Panc1 (cell line): Measurements from ENCODE around the gene PLCB4. TPM values are rescaled to one million over a fixed set of nuclear protein-coding genes. Genes with fewer than 3 reads are reported as not detected.
"Not testable (repeated sequence)": the region's sequence is repeated elsewhere in the genome, so short reads cannot be mapped to it uniquely, and the experiment has no call there.

ENCODE experiments used
- ATAC-seq: fragments of 200-7000 bp; cut with Tn5 transposase; 2 replicates; pipeline ENCODE4 v1.9.1; 2020; ENCODE audit warnings: mild to moderate bottlenecking, moderate library complexity
- BruUV-seq: library from RNA; stranded (reverse); fragments of 400-500 nt; replicated peaks from 2 replicates; lab custom pipeline; 2021; lab: Mats Ljungman, UMichigan
- CTCF ChIA-PET: fragments of 300-600 bp; sonication (Branson Sonifier 250); formaldehyde crosslinking; loops from one replicate; lab custom pipeline; 2022; ENCODE audit warnings: antibody characterized with exemption; lab: Charles Lee
- POLR2A ChIA-PET: fragments of 300-600 bp; sonication (Branson Sonifier 250); formaldehyde crosslinking; loops from one replicate; lab custom pipeline; 2022; ENCODE audit warnings: antibody characterized with exemption; lab: Charles Lee
- DNase-seq: peaks from one replicate; pipeline ENCODE4 v3.0.0-alpha.2; 2010; ENCODE audit warnings: low read depth, low spot score
- H3K27ac ChIP-seq: 2 replicates; pipeline ENCODE4 v1.5.1; 2011; ENCODE audit warnings: mild to moderate bottlenecking, low read length, inconsistent platforms
- H3K27me3 ChIP-seq: fragments of 200-500 bp; sonication (Bioruptor generic); 2 replicates; pipeline ENCODE4 v1.6.0; 2014; ENCODE audit warnings: low read length, inconsistent platforms; ENCODE audit not compliant: control insufficient read depth, insufficient read depth
- H3K36me3 ChIP-seq: fragments of 200-500 bp; sonication (Bioruptor generic); 2 replicates; pipeline ENCODE4 v1.5.1; 2014; ENCODE audit warnings: inconsistent platforms, mild to moderate bottlenecking, low read length, moderate library complexity; ENCODE audit not compliant: control insufficient read depth, insufficient read depth
- H3K4me1 ChIP-seq: 2 replicates; pipeline ENCODE4 v1.5.1; 2011; ENCODE audit warnings: inconsistent platforms, mild to moderate bottlenecking, low read length, moderate library complexity; ENCODE audit not compliant: control insufficient read depth, insufficient read depth
- H3K4me3 ChIP-seq, 2 experiments: 2 replicates each; pipeline ENCODE4 v1.5.1; 2011 to 2012; ENCODE audit warnings: low read depth in 2 of 2, low read length in 2 of 2, mild to moderate bottlenecking in 2 of 2, inconsistent platforms in 1 of 2, moderate library complexity in 1 of 2
- H3K9me3 ChIP-seq: fragments of 200-500 bp; sonication (Bioruptor generic); 2 replicates; pipeline ENCODE4 v1.5.1; 2014; ENCODE audit warnings: low read depth, mild to moderate bottlenecking, inconsistent platforms, low read length, moderate library complexity; ENCODE audit not compliant: control insufficient read depth, insufficient read depth
- POLR2AphosphoS5 ChIP-seq: IDR thresholded peaks from 2 replicates; pipeline ENCODE4 v1.6.1; 2012; ENCODE audit warnings: mild to moderate bottlenecking, low read depth, low read length, moderate library complexity
- SIN3A ChIP-seq: IDR thresholded peaks from 2 replicates; pipeline ENCODE4 v1.6.1; 2012; ENCODE audit warnings: low read depth, mild to moderate bottlenecking, low read length, moderate library complexity, borderline replicate concordance; ENCODE audit not compliant: insufficient read depth
- TCF7L2 ChIP-seq: IDR thresholded peaks from 2 replicates; pipeline ENCODE4 v1.6.1; 2011; ENCODE audit warnings: mild to moderate bottlenecking, low read depth, low read length, inconsistent platforms
- in situ Hi-C: cut with HindIII; loops from 2 replicates; pipeline ENCODE4 v1.10.0; 2016; ENCODE audit warnings: low sequenced_read_pairs, low pct_unique_long_range_greater_than_20kb
- intact Hi-C: fragments of 100-400 bp; cut with micrococcal nuclease; formaldehyde crosslinking; loops from one replicate; pipeline ENCODE4 v1.10.0; 2022; ENCODE audit not compliant: unreplicated experiment
- total RNA-seq: library from RNA; stranded (reverse); gene quantifications from one replicate; pipeline ENCODE4 v1.2.1, GENCODE V29; 2021; ENCODE audit not compliant: unreplicated experiment
- TF ChIP-seq, protein P1 (sequence below): fragments of 450-650 bp; IDR thresholded peaks from 2 replicates; pipeline ENCODE4 v1.5.1; 2017; ENCODE audit warnings: mild to moderate bottlenecking
- TF ChIP-seq, protein P2 (sequence below), 2 experiments: IDR thresholded peaks; 2 replicates each; pipeline ENCODE4 v1.6.1; 2011 to 2012; ENCODE audit warnings: low read depth in 2 of 2, control low read depth in 1 of 2, low read length in 1 of 2, mild to moderate bottlenecking in 1 of 2, moderate library complexity in 1 of 2; ENCODE audit not compliant: insufficient read depth in 1 of 2

Gene PLCB4
- total RNA-seq, 1 experiment from 2014 or later = 1.5 TPM

DNA sequence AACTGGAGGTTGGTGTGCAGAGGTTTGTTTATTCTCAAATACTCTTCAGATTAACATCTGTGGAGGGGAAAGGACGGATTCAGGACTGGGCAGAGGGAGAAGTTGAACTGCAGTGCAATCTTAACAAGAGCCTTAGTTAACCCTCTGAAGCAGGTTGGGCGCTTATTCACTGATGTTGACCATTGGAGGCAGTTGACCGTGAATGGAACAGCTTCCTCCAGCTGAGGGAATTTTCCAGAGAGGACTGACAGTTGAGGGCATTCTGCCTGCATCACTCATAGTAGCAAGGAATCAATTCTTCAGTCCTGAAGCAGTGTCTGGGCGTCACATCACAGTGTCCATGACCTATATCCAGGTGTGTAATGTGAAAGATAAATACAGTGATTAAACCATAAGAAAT lies 80.9 kb downstream of the PLCB4 start:
- Histone ChIP-seq H3K9me3 (no peaks in the 10 kb centered on the region), H3K27me3 (no peaks in the 10 kb centered on the region), H3K27ac (no peak overlapping the region), H3K4me3 (no peak overlapping the region), H3K4me1 (no peaks in the 10 kb centered on the region), H3K36me3 (no peaks in the 10 kb centered on the region)
- in situ Hi-C loops (no loop called here), intact Hi-C loops (no loop called here)
- ChIA-PET CTCF (no interaction called here), POLR2A (no interaction called here)
- no TSS peak for BruUV-seq
- TF ChIP-seq, protein P1, sequence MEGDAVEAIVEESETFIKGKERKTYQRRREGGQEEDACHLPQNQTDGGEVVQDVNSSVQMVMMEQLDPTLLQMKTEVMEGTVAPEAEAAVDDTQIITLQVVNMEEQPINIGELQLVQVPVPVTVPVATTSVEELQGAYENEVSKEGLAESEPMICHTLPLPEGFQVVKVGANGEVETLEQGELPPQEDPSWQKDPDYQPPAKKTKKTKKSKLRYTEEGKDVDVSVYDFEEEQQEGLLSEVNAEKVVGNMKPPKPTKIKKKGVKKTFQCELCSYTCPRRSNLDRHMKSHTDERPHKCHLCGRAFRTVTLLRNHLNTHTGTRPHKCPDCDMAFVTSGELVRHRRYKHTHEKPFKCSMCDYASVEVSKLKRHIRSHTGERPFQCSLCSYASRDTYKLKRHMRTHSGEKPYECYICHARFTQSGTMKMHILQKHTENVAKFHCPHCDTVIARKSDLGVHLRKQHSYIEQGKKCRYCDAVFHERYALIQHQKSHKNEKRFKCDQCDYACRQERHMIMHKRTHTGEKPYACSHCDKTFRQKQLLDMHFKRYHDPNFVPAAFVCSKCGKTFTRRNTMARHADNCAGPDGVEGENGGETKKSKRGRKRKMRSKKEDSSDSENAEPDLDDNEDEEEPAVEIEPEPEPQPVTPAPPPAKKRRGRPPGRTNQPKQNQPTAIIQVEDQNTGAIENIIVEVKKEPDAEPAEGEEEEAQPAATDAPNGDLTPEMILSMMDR = no peak
- TF ChIP-seq, protein P2, sequence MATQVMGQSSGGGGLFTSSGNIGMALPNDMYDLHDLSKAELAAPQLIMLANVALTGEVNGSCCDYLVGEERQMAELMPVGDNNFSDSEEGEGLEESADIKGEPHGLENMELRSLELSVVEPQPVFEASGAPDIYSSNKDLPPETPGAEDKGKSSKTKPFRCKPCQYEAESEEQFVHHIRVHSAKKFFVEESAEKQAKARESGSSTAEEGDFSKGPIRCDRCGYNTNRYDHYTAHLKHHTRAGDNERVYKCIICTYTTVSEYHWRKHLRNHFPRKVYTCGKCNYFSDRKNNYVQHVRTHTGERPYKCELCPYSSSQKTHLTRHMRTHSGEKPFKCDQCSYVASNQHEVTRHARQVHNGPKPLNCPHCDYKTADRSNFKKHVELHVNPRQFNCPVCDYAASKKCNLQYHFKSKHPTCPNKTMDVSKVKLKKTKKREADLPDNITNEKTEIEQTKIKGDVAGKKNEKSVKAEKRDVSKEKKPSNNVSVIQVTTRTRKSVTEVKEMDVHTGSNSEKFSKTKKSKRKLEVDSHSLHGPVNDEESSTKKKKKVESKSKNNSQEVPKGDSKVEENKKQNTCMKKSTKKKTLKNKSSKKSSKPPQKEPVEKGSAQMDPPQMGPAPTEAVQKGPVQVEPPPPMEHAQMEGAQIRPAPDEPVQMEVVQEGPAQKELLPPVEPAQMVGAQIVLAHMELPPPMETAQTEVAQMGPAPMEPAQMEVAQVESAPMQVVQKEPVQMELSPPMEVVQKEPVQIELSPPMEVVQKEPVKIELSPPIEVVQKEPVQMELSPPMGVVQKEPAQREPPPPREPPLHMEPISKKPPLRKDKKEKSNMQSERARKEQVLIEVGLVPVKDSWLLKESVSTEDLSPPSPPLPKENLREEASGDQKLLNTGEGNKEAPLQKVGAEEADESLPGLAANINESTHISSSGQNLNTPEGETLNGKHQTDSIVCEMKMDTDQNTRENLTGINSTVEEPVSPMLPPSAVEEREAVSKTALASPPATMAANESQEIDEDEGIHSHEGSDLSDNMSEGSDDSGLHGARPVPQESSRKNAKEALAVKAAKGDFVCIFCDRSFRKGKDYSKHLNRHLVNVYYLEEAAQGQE (IDR thresholded peaks at IDR 0.05; ENCODE audit: insufficient read depth in 1 of 2, low read depth in 2 of 2, low read length in 1 of 2) = no peak
- no peak for TF ChIP-seq TCF7L2
- TF ChIP-seq SIN3A = no peak
- TF ChIP-seq POLR2AphosphoS5 = no peak
- DNase-seq = no peak
- ATAC-seq = no peak

DNA sequence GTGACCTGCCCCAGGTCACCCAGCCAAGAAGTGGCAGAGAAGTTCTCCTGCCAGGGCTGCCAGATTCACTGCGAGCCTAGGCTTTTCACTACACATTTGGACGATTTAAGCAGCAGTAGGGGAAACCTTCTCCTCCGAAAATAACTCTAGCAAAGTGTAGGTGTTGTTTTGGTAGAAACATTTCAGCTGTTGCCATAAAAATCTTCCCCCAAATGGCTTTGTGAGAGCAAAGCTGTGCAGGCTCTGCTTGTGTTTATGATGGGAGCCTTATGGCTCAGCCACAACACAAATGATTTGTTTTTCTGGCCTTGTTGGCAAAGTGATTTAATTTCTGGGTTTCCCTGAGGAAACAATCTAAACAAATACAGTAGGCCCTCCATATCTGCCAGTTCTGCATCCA lies 81.8 kb downstream of the PLCB4 start:
- no peaks in the 10 kb centered on the region for H3K9me3 ChIP-seq
- H3K4me1 ChIP-seq = no peaks in the 10 kb centered on the region
- POLR2A ChIA-PET = no interaction called here
- ATAC-seq (no peak), DNase-seq (no peak)
- intact Hi-C loops (no loop called here), in situ Hi-C loops (no loop called here)
- H3K36me3 ChIP-seq = no peaks in the 10 kb centered on the region
- no peak overlapping the region for H3K27ac ChIP-seq
- CTCF ChIA-PET = no interaction called here
- H3K4me3 ChIP-seq = no peak overlapping the region
- H3K27me3 ChIP-seq = no peaks in the 10 kb centered on the region
- no TSS peak for BruUV-seq
- TF ChIP-seq POLR2AphosphoS5 (no peak), TCF7L2 (no peak), SIN3A (no peak)
- TF ChIP-seq, protein P2 (IDR thresholded peaks at IDR 0.05; ENCODE audit: insufficient read depth in 1 of 2, low read depth in 2 of 2, low read length in 1 of 2) = no peak
- TF ChIP-seq, protein P1 = no peak

DNA sequence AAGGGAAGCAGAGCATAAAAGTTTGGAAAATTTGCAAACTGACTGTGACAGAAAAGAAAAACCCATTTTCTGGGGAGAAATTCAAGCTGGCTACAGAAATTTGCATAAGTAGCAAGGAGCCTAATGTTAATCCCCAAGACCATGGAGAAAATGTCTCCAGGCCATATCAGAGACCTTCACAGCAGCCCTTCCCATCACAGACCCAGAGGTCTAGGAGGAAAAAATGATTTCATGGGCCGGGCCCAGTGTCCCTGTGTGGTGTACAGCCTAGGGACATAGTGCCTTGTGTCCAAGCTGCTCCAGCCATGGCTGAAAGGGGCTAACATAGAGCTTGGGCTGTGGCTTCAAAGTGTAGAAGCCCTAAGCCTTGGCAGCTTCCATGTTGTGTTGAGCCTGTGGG lies 83.3 kb downstream of the PLCB4 start:
- POLR2A ChIA-PET, H3K27ac ChIP-seq, BruUV-seq, ATAC-seq, H3K36me3 ChIP-seq, H3K27me3 ChIP-seq, intact Hi-C loops, H3K4me3 ChIP-seq, in situ Hi-C loops, DNase-seq, CTCF ChIA-PET, H3K9me3 ChIP-seq, H3K4me1 ChIP-seq: not testable (repeated sequence)
